Ishikawa (cell line): ENCODE data around the gene DOP1B.

Experiments used
- CEBPB ChIP-seq: IDR thresholded peaks from 2 replicates; pipeline ENCODE4 v1.6.1; 2012
- CREB1 ChIP-seq: IDR thresholded peaks from 2 replicates; pipeline ENCODE4 v1.6.1; 2012; ENCODE audit warnings: low read depth
- EGR1 ChIP-seq: IDR thresholded peaks from 2 replicates; pipeline ENCODE4 v1.6.1; 2012
- EP300 ChIP-seq: IDR thresholded peaks from 2 replicates; pipeline ENCODE4 v1.6.1; 2012; ENCODE audit warnings: borderline replicate concordance
- FOXM1 ChIP-seq: IDR thresholded peaks from 2 replicates; pipeline ENCODE4 v1.6.1; 2012; ENCODE audit warnings: low read depth, borderline replicate concordance
- MAX ChIP-seq: IDR thresholded peaks from 2 replicates; pipeline ENCODE4 v1.6.1; 2012
- NFIC ChIP-seq: IDR thresholded peaks from 2 replicates; pipeline ENCODE4 v1.6.1; 2012
- RAD21 ChIP-seq: IDR thresholded peaks from 2 replicates; pipeline ENCODE4 v1.6.1; 2012; ENCODE audit warnings: low read depth
- REST ChIP-seq: IDR thresholded peaks from 2 replicates; pipeline ENCODE4 v1.6.1; 2012; ENCODE audit warnings: low read depth, mild to moderate bottlenecking
- TAF1 ChIP-seq: IDR thresholded peaks from 2 replicates; pipeline ENCODE4 v1.6.1; 2012; ENCODE audit warnings: low read depth, mild to moderate bottlenecking
- TCF12 ChIP-seq: IDR thresholded peaks from 2 replicates; pipeline ENCODE4 v1.6.1; 2012; ENCODE audit warnings: low read depth
- USF1 ChIP-seq: IDR thresholded peaks from 2 replicates; pipeline ENCODE4 v1.6.1; 2012
- YY1 ChIP-seq: IDR thresholded peaks from 2 replicates; pipeline ENCODE4 v1.6.1; 2012; ENCODE audit warnings: low read depth
- ZBTB7A ChIP-seq: IDR thresholded peaks from 2 replicates; pipeline ENCODE4 v1.6.1; 2012; ENCODE audit warnings: low read depth

- TF ChIP-seq EP300 (no peak), REST (no peak), TAF1 (no peak), YY1 (no peak), RAD21 (no peak), USF1 (no peak), CREB1 (no peak), FOXM1 (no peak), MAX (no peak), CEBPB (no peak), EGR1 (no peak), ZBTB7A (no peak), TCF12 (no peak), NFIC (no peak)
Observed at GRCh38 chr21:36188081-36188681, 31.6 kb downstream of the DOP1B start.
